ENCODE results near the gene BST2.
"Not testable (repeated sequence)": the region's sequence is repeated elsewhere in the genome, so short reads cannot be mapped to it uniquely, and the experiment has no call there.

DNA sequence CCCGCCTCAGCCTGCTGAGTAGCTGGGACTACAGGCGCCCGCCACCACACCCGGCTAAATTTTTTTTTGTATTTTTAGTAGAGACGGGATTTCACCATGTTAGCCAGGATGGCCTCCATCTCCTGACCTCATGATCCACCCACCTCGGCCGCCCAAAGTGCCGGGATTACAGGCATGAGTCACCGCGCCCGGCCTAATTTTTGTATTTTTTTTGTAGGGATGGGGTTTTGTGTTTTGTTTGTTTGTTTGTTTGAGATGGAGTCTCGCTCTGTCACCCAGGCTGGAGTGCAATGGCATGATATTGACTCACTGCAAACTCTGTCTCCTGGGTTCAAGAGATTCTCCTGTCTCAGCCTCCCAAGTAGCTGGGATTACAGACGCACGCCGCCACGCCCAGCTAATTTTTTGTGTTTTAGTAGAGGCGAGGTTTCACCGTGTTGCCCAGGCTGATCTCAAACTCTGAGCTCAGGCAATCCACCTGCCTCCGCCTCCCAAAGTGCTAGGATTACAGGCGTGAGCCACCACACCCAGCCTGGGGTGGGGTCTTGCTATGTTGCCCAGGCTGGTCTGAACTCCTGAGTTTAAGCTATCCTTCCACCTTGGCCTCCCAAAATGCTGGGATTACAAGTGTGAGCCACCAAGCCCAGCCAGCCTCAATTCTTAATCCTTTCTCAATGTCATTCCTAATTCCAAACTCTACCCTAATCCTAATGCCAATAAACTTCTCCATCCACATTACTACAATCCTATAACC is 41.4 kb downstream of the BST2 start:
- TF ChIP-seq, protein P1, sequence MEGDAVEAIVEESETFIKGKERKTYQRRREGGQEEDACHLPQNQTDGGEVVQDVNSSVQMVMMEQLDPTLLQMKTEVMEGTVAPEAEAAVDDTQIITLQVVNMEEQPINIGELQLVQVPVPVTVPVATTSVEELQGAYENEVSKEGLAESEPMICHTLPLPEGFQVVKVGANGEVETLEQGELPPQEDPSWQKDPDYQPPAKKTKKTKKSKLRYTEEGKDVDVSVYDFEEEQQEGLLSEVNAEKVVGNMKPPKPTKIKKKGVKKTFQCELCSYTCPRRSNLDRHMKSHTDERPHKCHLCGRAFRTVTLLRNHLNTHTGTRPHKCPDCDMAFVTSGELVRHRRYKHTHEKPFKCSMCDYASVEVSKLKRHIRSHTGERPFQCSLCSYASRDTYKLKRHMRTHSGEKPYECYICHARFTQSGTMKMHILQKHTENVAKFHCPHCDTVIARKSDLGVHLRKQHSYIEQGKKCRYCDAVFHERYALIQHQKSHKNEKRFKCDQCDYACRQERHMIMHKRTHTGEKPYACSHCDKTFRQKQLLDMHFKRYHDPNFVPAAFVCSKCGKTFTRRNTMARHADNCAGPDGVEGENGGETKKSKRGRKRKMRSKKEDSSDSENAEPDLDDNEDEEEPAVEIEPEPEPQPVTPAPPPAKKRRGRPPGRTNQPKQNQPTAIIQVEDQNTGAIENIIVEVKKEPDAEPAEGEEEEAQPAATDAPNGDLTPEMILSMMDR (IDR thresholded peaks at IDR 0.05) = not testable (repeated sequence)
- not testable (repeated sequence) for TF ChIP-seq POLR2A (IDR thresholded peaks at IDR 0.05)
